DMS53 treated with DMSO at 0.1 percent for 48 hours (cell line): ENCODE measurements around the gene SLC1A2.
A peak's percentile ranks its signal among the peaks of the same experiment; 100 is the strongest.

Experiments
- DNase-seq: peaks from one replicate; lab custom pipeline; 2025; ENCODE audit not compliant: unreplicated experiment; lab: John Stamatoyannopoulos, UW

The SLC1A2 gene

DNA sequence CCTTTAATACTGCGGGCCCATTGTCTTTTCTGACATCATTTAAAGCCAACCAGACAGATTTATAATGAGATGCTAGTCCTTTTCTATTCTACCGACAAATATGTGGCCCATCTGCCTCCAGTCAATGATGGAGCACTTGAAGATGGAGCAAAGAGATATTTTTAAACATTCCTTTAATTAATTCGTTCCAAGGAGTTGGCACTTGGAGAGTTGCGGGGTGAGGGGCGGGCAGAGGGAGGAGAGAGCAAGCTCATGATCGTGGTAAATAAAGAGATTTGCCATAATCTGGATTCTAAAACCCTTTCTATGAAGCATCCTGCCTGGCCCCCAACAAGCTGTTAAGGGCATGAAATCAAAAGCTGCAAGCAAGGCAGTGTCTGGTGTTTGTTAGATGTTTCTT is 5.0 kb downstream of the SLC1A2 start:
- no peak for DNase-seq

DNA sequence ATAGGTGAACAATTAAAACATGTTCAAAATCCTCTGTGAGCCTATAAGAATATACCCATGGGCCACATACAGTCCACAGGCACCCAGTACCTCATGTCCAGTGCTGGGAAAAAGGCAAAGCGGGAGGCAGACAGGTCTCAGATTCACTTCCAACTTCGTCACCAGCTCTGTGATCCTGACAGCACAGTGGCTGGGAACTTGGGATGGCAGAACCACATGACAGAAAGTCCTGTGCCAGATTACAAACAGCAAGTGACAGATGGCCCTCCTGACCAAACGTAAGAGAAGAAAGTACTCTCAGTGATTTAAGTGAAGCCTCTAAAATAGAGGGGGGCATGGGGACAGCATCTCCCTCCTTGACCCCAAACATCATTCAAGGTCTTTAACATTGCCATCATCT is 5.8 kb downstream of the SLC1A2 start:
- no peak for DNase-seq

GRCh38 chr11:35412285-35412684 is 7.1 kb downstream of the SLC1A2 start:
- no peak for DNase-seq

DNA sequence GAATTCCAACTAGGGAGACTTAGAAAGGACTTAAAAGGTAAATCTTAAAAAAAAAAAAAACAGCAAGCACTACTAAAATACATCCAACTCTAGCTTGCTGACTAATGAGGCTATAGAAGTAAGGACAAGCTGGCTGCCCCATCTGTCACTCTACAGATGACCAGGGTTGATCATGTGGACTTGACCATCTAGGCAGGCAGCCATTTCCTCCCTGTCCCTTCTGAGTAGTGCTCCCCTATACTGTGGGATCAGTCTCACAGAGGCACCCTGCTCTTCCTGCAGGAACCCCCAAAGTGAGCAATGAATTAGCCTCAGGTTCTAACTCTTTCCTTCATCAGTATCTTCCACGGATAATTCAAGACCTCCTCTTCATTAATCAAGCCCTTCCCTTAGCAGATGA is 12.3 kb downstream of the SLC1A2 start:
- DNase-seq = no peak

GRCh38 chr11:35404388-35404775 is 15.0 kb downstream of the SLC1A2 start:
- DNase-seq = no peak

GRCh38 chr11:35403765-35404387 is 15.5 kb downstream of the SLC1A2 start:
- DNase-seq = no peak

DNA sequence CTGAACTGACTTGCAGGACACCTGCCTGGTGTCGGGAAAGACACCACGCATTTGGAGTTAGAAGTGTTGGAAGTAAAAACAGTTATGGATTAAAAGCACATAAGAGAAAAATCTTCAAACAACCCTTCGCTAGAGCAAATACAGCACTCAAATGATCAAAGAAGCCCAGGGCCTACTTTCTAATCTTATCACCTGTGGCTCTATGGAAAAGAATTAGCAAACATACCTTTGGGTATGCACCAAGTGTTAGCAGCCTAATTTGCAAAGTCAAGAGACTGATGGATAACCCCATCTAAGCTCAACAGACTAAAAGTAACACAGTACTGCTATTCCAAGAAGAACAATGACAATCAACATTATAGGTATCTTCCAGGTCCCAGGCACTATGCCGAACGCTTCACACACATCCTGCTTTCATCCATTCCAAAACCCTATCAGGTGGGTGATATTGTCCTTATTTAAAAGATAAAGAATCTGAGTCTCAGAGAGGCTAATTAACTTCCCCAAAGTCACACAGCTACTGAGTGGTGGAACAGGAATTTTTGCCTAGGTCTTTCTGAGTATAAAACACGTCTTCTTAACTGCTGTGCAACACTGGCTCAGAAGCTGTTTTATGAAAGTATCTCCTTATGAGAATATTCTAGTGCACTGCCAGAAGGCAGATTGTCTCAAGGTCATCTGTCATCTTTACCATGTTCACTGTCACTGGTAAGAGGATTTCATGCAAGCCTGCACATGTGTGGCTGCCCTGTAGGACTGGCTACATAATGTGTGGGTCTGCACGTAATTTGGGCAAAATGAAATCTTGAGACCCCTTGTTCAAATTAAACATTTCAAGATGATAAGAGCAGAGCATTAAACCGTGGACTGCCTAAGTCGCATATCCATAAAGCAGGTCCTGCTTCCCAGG is 16.4 kb downstream of the SLC1A2 start:
- DNase-seq = no peak

GRCh38 chr11:35398881-35399280 is 20.5 kb downstream of the SLC1A2 start:
- no peak for DNase-seq

- DNase-seq = no peak
Measured at GRCh38 chr11:35394941-35395340, 24.4 kb downstream of the SLC1A2 start.

DNA sequence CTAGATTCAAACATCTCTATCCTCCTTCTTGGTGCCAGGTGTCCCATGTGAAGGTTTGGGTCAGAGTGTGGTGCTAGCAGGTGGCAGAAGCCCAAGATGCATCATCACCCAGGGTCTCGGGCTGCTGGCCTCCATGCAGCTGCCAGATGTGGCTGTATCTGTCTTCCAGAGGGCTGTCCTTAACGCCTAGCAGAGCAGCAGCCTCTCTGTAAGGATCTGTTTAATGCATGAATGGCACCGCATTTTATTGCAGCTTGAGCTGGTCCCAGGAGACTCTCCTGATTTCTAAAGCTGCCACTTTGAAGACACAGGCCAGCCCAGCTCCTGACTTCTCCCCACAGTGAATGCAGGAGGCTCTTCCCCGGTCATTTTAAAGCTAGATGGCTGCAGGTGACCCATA is 26.3 kb downstream of the SLC1A2 start:
- DNase-seq = no peak

DNA sequence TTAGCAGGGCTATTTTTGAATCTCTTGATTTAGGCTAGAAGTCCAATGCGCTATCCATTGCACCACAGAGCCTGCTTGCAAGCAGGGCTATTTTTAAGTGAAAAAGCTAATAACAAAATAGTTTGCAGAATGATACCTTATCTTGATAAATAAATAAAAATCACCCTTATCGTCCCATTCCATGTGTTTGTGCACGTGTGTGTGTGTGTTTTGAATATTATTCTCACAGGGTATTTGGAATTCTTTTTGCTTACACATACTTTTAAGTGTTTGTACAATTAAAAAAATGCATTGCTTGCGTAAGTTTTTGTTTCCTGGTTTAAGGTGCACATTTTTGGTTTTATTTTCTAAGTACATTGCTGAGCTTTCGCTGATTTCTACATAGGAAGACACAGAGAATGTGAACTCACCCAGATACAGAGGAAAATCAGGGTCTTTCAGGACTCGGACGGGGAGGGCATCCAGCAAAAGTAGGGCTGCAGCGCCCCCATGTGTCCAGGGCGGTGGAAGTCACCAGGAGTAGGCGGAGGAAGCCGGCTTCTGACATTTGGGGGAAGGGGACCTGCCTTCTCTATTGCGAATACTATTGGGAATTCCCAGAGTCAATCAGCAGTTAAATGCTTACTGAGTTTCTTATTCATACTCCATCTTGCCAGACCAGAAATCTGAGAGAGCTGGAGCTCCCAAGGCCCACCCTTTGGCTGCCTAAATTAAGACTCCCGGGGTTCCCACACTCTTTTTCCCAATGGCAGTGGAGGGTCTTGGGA is 27.3 kb downstream of the SLC1A2 start:
- DNase-seq = peak; percentile 29

DNA sequence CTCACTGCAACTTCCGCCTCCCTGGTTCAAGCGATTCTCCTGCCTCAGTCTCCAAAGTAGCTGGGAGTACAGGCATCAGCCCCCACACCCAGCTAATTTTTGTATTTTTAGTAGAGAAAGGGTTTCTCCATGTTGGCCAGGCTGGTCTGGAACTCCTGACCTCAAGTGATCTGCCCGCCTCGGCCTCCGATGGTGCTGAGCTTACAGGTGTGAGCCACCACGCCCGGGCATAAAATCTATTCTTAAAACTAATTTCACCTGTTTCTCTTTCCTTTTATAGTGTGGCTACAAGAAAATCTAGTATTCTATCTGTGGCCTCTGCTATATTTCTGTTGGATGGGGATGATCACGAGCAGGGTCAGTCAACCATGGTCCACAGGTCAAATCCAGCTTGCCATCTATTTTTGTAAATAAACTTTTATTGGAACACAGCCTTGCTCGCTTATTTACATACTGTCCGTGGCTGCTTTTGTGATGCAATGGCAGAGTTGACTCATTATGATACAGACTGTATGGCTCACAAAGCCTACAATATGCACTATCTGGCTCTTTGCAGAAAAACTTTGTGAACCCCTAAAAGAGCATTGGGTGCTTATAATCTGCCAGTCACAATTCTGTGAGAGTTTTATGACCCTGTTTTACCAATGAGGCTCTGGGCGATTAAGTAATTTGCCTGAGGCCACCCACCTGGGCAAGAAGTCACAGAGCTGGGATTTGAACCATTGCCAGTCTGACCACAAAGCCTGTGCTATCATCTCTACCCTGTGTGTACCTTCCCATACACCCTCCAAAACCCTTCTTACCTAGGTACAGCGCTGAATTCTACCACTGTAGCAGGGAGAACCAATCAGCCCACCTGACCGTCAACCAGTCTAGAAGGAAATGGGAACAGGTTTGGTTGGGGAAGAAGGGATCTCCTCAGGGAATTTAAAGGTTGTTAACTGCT is 28.3 kb downstream of the SLC1A2 start:
- peak; percentile 23 for DNase-seq

GRCh38 chr11:35389897-35390465 is 29.4 kb downstream of the SLC1A2 start:
- DNase-seq = peak; percentile 44

DNA sequence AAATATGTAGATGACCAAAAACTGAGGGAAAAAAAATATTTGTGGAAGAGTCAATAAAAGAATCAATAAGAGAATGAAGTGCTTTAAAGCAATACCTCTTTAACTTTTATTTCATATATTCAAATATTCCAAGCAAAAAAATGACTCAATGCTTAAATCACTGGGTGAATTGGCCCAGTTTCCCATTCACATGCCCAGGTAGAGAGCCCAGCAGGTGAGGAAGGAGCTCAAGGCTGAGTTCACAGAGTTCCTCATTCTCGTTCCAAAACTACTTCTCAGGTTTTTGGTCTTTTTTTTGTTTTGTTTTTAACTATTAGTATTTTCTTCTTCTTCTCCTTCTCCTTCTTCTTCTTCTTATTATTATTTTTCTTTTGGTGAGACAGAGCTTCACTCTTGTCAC is 30.2 kb downstream of the SLC1A2 start:
- no peak for DNase-seq

GRCh38 chr11:35388061-35388460 is 31.3 kb downstream of the SLC1A2 start:
- DNase-seq = no peak

DNA sequence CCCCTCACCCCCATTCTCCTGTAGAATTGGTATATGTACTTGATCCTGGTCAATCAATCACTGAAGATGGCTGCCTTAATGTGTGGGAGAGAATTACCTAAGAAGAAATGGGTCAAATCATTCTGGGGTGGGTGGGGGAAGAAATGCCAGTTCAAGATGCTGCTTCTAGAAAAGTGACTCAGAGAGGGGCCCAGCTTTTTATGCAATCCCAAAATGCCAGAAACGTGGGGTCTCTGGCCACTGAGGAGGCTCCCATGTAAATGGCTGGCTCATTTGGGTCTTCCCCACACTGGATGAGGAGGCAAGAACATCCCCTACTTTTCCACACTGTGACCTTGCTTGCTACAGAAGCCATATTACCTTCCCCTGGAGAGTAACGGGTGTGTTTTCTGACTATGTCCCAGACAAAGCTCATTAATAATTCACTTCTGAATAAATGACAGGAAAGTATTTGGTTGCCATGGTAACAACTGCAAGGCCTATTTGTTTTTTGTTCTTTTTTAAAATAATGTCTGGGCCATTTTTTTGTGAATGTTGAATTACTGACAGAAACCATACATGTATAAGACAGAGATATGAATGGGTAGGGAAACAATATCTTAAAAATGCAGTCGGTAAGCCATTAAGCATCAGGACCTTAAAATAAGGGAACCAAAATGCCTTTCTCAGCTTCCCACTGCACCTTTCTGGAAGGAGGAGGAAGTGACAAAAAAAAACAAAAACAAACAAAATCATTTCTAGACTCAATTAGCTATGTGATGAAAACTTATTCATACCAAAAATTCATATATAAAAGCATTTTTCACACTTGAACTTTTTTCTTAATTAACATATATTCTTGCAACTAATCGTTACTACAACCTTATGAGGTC is 32.0 kb downstream of the SLC1A2 start:
- DNase-seq = no peak

GRCh38 chr11:35383953-35384352 is 35.4 kb downstream of the SLC1A2 start:
- no peak for DNase-seq

- no peak for DNase-seq
Measured at GRCh38 chr11:35381709-35382322, 37.5 kb downstream of the SLC1A2 start.

- DNase-seq = no peak
Measured at GRCh38 chr11:35380603-35381002, 38.8 kb downstream of the SLC1A2 start.
